Fibroblast of pulmonary artery (primary cell): ENCODE results near the gene BTBD2.
A peak's percentile ranks its signal among the peaks of the same experiment; 100 is the strongest.
"Not testable (repeated sequence)": the region's sequence is repeated elsewhere in the genome, so short reads cannot be mapped to it uniquely, and the experiment has no call there.

Source experiments
- DNase-seq: peaks from one replicate; pipeline ENCODE4 v3.0.0-alpha.2; 2010; ENCODE audit warnings: low read depth
- H3K4me3 ChIP-seq: replicated peaks from 2 replicates; pipeline ENCODE4 v1.5.1; 2011; ENCODE audit warnings: low read depth, mild to moderate bottlenecking, control low read depth, low read length, moderate library complexity
- CTCF ChIP-seq: IDR thresholded peaks from 2 replicates; pipeline ENCODE4 v1.5.1; 2011; ENCODE audit warnings: mild to moderate bottlenecking, control low read depth, low read length, inconsistent platforms; ENCODE audit errors: missing control alignments

BTBD2 gene

DNA sequence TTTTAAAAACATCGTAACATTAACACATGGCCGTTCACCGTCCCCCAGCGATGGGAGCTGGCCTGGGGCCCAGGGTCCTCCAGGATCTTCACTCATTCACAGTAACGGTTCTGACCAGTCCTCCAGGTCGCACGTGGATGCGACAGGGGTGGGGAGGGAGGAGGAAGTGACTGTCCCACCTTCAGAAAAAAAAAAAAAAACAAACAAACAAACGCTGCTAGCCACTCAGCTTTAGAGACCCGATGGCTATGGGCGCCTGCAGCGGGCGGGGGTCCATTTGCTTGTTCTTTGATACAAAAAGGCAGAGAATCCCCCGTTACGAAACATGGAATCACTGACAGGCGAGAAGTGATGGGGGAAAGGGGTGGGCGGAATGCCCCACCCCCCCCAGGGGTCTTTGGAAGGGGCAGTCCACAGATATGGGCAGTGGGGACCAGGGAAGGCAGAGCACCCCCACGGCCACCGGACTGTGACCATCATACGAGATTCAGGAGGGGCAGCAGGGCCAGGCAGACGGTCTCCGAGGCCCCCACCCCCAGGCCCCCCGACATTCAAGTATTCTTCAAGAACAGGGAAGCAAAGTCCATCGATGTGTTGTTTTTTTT is 22.2 kb upstream of the BTBD2 start:
- no peak overlapping the region for H3K4me3 ChIP-seq
- DNase-seq = no peak
- TF ChIP-seq CTCF = no peak

GRCh38 chr19:2036424-2036823 is 20.9 kb upstream of the BTBD2 start:
- no peak for DNase-seq
- TF ChIP-seq CTCF = no peak
- H3K4me3 ChIP-seq = no peak overlapping the region

GRCh38 chr19:2035590-2035991 is 20.1 kb upstream of the BTBD2 start:
- TF ChIP-seq CTCF = no peak
- DNase-seq = no peak
- no peak overlapping the region for H3K4me3 ChIP-seq

DNA sequence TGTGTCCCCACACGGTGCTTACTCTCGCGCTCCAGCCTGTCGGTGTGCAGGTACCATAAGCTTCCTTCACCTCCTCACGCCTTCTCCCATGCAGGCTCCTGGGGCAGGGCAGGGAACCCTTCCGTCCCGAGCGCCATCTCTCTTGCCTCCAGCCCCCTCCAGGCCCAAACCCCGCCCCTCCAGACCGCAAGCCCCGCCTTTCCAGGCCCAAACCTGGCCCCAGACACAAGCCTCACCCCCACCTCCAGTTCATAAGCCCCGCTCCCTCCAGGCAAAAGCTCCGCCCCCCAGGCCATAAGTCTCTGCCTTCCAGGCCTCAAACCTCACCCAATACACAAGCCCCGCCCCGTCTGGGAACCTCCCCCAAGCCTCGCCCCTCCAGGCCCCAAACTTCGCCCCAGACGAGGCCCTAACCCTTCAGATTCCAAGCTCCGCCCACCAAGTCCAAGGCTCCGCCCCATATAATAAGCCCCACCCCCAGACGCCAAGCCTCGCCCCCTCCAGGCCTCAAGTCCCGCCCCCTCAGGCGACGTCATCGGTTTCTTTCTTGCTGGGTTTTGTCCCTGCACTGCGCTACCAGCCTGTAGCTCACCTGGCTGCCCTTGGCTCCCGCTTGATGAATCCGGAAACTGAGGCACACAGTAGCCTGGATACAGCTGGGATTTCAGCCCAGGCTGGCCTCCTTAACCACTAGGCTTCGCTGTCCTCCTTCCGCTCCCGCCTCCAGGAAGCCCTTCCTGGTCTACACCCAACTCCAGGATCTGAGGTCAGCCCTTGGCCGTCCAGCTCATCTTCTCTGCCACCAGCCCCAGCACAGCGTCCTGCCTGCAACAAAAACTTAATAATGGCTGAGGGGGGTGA is 19.4 kb upstream of the BTBD2 start:
- DNase-seq = peak; percentile 52
- no peak overlapping the region for H3K4me3 ChIP-seq
- no peak for TF ChIP-seq CTCF

- H3K4me3 ChIP-seq, DNase-seq: not testable (repeated sequence)
Measured at GRCh38 chr19:2034253-2034652, 18.7 kb upstream of the BTBD2 start.

DNA sequence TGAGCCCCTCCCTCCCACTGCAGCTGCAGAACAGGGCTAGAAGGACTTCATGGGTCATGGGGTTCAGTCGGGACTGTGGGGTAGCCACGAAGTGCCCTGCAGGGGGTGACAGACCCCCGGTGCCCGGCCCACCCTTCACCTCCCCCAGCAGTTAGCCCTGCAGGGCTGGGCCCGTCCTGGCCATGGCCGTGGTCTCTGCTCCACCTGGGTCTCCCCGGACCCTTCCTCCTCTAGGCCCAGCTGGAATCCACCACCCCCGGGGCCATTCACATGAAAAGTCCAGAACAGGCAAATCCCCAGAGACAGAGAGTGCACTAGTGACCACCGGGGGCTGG is 18.3 kb upstream of the BTBD2 start:
- no peak overlapping the region for H3K4me3 ChIP-seq
- TF ChIP-seq CTCF = no peak
- DNase-seq = no peak

DNA sequence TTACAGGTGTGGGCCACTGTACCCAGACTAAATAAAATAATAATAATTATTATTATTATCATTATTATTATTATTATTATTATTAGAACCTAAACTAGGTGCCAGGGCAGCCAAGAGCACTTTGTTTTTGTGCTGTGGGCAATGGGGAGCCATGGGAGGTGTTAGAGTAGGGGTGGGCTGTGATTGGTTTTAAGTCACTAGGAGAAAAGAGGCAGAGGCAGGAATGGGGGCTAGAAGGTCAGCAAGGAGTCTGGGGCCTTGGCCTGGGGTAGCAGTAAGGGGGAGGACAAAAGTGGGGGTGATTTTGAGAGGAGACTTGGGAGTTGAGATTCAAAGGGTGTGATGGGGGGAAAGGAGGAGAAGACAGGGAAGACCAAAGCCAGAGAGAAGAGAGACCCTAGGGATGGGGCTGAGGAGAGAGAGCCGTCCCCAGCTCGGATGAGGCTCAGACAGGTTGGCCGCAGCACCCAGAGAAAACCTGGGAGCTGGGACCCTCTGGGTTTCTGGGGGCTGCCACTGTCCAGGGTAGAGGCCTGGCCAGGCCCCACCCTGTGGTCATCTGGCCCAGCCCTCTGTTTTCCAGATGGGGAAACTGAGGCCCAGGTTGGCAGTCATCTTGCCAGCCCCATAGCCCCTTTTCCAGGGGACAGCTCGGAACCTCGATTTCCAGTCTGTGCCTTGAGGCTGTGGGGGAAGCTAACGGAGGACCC is 17.8 kb upstream of the BTBD2 start:
- no peak for TF ChIP-seq CTCF
- H3K4me3 ChIP-seq = no peak overlapping the region
- DNase-seq = no peak
